Measurements from ENCODE around the gene BCDIN3D. TPM values are rescaled to one million over a fixed set of nuclear protein-coding genes. Genes with fewer than 3 reads are reported as not detected.

The BCDIN3D gene
- 1 to 10 TPM; 5.1 to 5.8 TPM for total RNA-seq
- 4.9 TPM for polyA plus RNA-seq (ENCODE audit: insufficient read depth, low read depth, low replicate concordance)
- long read RNA-seq, donor 1, partial matches to known transcripts: 0 of 3 reads
- long read RNA-seq, donor 1, other reads (novel, unspliced or antisense): 0 of 3 reads
- long read RNA-seq, donor 2, partial matches to known transcripts: 0 of 4 reads
- long read RNA-seq, donor 2, other reads (novel, unspliced or antisense): 0 of 4 reads

- peak within 1 kb of the TSS; percentile 64 to 81 for H3K27ac ChIP-seq
- no peaks in the 10 kb centered on the region for H3K27me3 ChIP-seq
- H3K4me1 ChIP-seq: peaks cover 15% of the 10 kb centered on the region
- H3K36me3 ChIP-seq (ENCODE audit: low read depth, missing control alignments): no peaks in the 10 kb centered on the region
- 0% methylated on average over 40 to 55 of the region's 55 CpGs for WGBS, 2 donors
- intact Hi-C loops (cut with DNase I; ENCODE audit: low total_unique reads): no loop called here
- TF ChIP-seq CTCF (IDR thresholded peaks at IDR 0.05) (no peak), POLR2A (IDR thresholded peaks at IDR 0.05) (peak; percentile 12)
- no peaks in the 10 kb centered on the region for H3K9me3 ChIP-seq
- peak within 1 kb of the TSS; percentile 51 to 93 for H3K4me3 ChIP-seq
- peak; percentile 95 for DNase-seq
Measured at GRCh38 chr12:49842519-49843352, at the start of gene BCDIN3D. Gene BCDIN3D, minus strand, starts transcription at chr12:49843106. Its CDS starts 19 bp downstream, at chr12:49843087.

DNA sequence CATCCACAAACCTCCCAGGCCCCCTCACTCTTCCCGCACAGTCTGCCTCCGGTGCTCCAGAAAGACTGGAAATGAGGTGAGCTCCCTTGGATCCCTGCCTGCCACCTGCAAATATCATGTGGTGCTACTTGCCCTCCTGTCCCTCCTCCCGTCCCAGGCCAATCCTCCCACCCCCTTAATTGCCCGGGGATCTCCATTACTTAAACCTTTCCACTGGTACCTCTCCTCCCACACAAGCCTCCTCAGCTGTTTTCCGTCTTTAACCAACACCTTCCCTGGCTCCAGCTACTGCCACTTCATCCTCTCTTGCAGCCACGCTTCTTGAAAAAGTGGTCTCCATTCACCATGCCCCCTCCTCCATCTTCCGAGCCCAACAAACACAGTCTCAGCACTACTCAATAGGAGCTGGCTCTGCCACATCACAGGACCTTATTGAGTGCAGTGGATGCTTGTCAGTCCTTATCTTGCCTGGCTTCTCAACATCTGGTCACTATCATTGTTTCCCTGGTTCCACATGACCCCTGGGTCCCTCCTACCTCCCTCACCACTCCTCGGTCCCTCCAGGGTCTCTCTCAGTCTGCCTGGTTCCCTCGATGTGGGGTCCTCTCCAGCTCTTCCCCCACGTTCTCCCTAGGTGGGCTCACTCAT, 49.3 kb upstream of the BCDIN3D start:
- Histone ChIP-seq H3K9me3 (no peaks in the 10 kb centered on the region), H3K27me3 (no peaks in the 10 kb centered on the region), H3K27ac (no peak overlapping the region), H3K4me1 (peaks cover 17% of the 10 kb centered on the region), H3K36me3 (ENCODE audit: low read depth, missing control alignments) (no peaks in the 10 kb centered on the region), H3K4me3 (no peak overlapping the region)
- TF ChIP-seq CTCF (IDR thresholded peaks at IDR 0.05) (no peak), POLR2A (IDR thresholded peaks at IDR 0.05) (no peak)
- DNase-seq: no peak
- intact Hi-C loops (cut with DNase I; ENCODE audit: low total_unique reads): no loop called here
- WGBS, 2 donors: 71 to 80% methylated on average over 10 of the region's 10 CpGs

- Histone ChIP-seq H3K27me3 (no peaks in the 10 kb centered on the region), H3K27ac (no peak overlapping the region), H3K9me3 (no peaks in the 10 kb centered on the region), H3K4me3 (no peak overlapping the region), H3K4me1 (peaks cover 14% of the 10 kb centered on the region), H3K36me3 (ENCODE audit: low read depth, missing control alignments) (no peaks in the 10 kb centered on the region)
- intact Hi-C loops (cut with DNase I; ENCODE audit: low total_unique reads): no loop called here
- no peak for TF ChIP-seq CTCF (IDR thresholded peaks at IDR 0.05)
- TF ChIP-seq POLR2A (IDR thresholded peaks at IDR 0.05): no peak
- 81 to 88% methylated on average over 5 to 6 of the region's 6 CpGs for WGBS, 2 donors
- no peak for DNase-seq
Measured at GRCh38 chr12:49891476-49891875, 48.6 kb upstream of the BCDIN3D start.

- intact Hi-C loops (cut with DNase I; ENCODE audit: low total_unique reads): no loop called here
- H3K27me3 ChIP-seq: no peaks in the 10 kb centered on the region
- H3K4me3 ChIP-seq: no peak overlapping the region
- no peaks in the 10 kb centered on the region for H3K36me3 ChIP-seq (ENCODE audit: low read depth, missing control alignments)
- no peak overlapping the region for H3K27ac ChIP-seq
- H3K4me1 ChIP-seq: peaks cover 9% of the 10 kb centered on the region
- WGBS, 2 donors: 75 to 80% methylated on average over 2 of the region's 2 CpGs
- TF ChIP-seq POLR2A (IDR thresholded peaks at IDR 0.05) (no peak), CTCF (IDR thresholded peaks at IDR 0.05) (no peak)
- no peak for DNase-seq
- no peaks in the 10 kb centered on the region for H3K9me3 ChIP-seq
Measured at GRCh38 chr12:49891012-49891411, 48.1 kb upstream of the BCDIN3D start.
